Measurements from ENCODE around the gene DMTF1. TPM values are rescaled to one million over a fixed set of nuclear protein-coding genes. Genes with fewer than 3 reads are reported as not detected.

Gene DMTF1
- total and polyA plus RNA-seq, 9 of the 15 experiments (the other 6 are each of a cell fraction or from before 2014, with no cell fraction given), result 25.7 to 208 (median 74.7) TPM

- TF ChIP-seq ID3 (CRISPR knock-in tag; IDR thresholded peaks at IDR 0.05) (no peak), ID3 (tag; IDR thresholded peaks at IDR 0.05) (no peak), UBTF (IDR thresholded peaks at IDR 0.05; ENCODE audit: borderline replicate concordance in 1 of 2, low read depth in 2 of 2, low read length in 2 of 2) (no peak), SRSF1 (IDR thresholded peaks at IDR 0.05; ENCODE audit: low read depth, low read length) (no peak)
Measured at GRCh38 chr7:87193912-87194311, 41.7 kb downstream of the DMTF1 start (continued).

- 100% methylated on average over 1 of the region's 1 CpG for WGBS (ENCODE audit: insufficient coverage, low coverage, missing lambda C conversion rate)
- H3K4me1 ChIP-seq (replicated peaks in 1 of 2; ENCODE audit: control insufficient read depth in 2 of 2, insufficient read depth in 2 of 2, low read length in 2 of 2), result no peaks in the 10 kb centered on the region
- no peaks in the 10 kb centered on the region for H3K9me3 ChIP-seq (replicated peaks; ENCODE audit: control insufficient read depth, insufficient read depth, low read depth, low read length)
- H3K9me1 ChIP-seq (ENCODE audit: control insufficient read depth, insufficient read depth, low read length), result no peaks in the 10 kb centered on the region
- intact Hi-C loops (cut with micrococcal nuclease), result no loop called here
- H3K4me3 ChIP-seq, result no peak overlapping the region
- H2AFZ ChIP-seq (ENCODE audit: low read depth, low read length), result no peak overlapping the region
- peaks cover 54% of the 10 kb centered on the region for H3K36me3 ChIP-seq (ENCODE audit: control insufficient read depth, insufficient read depth, low read length)
- H4K20me1 ChIP-seq (replicated peaks; ENCODE audit: control insufficient read depth, insufficient read depth, low read length), result no peaks in the 10 kb centered on the region
- no peaks in the 10 kb centered on the region for H3K79me2 ChIP-seq (ENCODE audit: control insufficient read depth, insufficient read depth, low read length)
- FAIRE-seq (no peak), DNase-seq (ENCODE audit: extremely low read depth in 1 of 4, low spot score in 3 of 4) (no peak), ATAC-seq (no peak; the same call in 2 of the 3 replicates)
- H3K9ac ChIP-seq (ENCODE audit: insufficient read depth in 1 of 2, low read depth in 2 of 2, low read length in 2 of 2), result no peak overlapping the region
- BruUV-seq (replicated peaks), result no TSS peak
- no peaks in the 10 kb centered on the region for H3K27me3 ChIP-seq (ENCODE audit: control insufficient read depth in 2 of 2, insufficient read depth in 2 of 2, low read length in 2 of 2)
- ChIA-PET CTCF (ENCODE audit: low intra/inter-chr PET ratio) (no interaction called here), POLR2A (interaction anchor here (1.0 to 1.2 kb wide), 3 partner anchors 13 kb away, joined by 3 to 5 read pairs (median 4); no protein-coding TSS in a partner anchor)
- in situ Hi-C loops (cut with MboI), result no loop called here
- H3K27ac ChIP-seq (ENCODE audit: extremely low read depth, low read depth, low read length), result no peak overlapping the region
- TF ChIP-seq POLR2A (conservative IDR thresholded peaks at IDR 0.05) (0 out of 2 replicates have a peak, but pooled peaks have one; percentile 7), ZNF224 (CRISPR knock-in tag; IDR thresholded peaks at IDR 0.05) (no peak), POLR2AphosphoS5 (IDR thresholded peaks at IDR 0.05; ENCODE audit: control insufficient read depth, insufficient read depth, low read depth, low read length) (peak; percentile 40; the same call in 1 of the 2 replicates), POLR2AphosphoS2 (IDR thresholded peaks at IDR 0.05; ENCODE audit: low read length) (0 out of 2 replicates have a peak, but pooled peaks have one; percentile 65)
- H3K4me2 ChIP-seq (ENCODE audit: insufficient read depth, low read length), result no peak overlapping the region
Measured at GRCh38 chr7:87199241-87199640, 47.0 kb downstream of the DMTF1 start.

All from K562 (cell line).